Measurements from ENCODE around the gene POU2AF1.

Gene POU2AF1

DNA sequence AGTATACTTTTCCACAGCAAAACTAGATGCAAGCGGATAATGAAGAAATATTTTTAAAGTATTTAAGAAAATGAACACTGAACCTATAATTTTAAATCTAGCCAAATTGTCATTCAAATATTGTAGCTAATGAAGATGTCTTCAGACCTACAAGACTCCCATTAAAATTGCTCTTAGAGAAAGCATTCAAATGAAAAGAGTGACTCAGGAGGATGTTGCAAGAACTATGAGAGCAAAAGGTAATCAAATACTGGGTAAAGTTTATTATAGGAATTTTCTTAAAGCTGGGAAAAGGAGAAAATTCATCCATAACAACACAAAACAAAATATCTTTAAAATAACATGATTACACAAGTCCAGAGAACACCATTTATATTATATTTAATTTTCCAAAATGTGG lies 5.4 kb upstream of the POU2AF1 start:
- no peak for DNase-seq

DNA sequence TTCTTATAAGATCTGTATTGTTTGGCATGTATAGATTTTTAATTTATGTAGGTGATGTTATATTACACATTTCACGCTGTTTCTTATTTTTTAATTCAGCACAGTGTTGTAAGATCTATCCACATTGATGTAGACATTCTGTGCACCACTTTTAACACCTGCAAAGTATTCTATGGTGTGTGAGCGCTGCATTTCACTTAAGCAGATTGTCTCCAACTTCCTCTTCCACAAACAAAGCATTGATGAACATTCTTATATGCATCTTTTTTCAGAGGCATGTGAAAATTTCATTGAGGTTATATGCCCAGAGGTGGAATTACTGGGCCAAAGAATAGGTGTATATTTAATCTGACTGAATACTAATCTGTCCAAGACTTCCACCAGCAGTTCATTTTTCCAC lies 3.4 kb upstream of the POU2AF1 start:
- DNase-seq, result no peak

DNA sequence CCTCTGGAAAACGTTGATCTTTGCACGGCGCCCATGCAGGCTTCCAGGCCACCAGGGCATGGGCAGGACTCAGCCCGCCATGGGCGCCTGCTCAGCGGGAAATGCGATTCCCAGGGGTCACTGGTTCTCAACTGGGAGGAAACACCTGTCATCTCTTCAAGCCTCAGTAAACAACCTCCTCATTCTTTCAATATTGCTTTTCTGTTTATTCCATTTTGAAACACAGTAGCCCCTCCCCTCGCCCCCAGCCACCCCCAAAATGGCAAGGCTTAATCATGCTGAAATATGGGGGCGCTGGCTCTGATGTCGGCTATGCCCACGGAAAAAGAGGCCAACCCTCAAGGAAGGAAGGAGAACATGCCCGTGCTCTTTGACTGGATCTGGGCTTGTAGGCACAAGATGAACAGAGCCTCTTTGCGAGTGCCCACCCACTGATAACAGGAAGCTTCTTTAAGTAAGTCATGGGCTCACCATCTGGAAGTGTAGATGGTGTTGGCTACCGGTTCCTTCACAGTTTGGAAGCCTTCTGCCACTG lies 594 bp upstream of the POU2AF1 start:
- DNase-seq, result peak; percentile 21

DNA sequence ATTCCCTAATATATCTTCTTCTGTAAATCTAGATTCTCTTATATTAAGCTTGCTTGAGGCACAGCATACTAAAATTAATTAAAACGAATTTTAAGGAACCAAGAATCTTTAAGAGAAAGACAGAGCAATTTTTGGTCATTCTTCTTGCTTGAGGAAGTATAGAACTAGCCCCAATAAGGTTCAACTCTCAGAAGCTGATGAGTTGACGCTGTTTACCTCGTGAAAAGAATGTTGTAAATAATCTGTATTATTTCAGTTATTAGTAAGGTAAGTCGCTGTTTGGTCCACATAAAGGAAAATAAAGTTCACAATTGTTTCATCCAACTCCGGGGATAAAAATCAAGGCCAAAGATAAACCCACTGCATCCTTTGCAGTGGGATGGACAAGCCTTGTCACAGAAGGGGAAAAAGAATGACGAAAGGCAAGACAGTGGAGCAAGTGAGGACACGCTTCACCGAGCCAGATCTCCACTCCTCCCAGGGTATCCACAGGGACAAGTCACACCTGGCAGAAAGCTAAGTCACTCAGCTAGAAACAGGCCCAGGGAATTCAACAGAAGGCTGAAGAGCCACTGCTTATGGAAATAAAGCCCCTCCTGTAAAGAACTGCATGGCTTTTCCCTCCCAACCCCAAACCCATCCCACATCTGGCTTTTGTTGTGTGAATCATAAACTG lies 752 bp downstream of the POU2AF1 start:
- DNase-seq, result no peak

GRCh38 chr11:111376181-111376871 lies 2.7 kb downstream of the POU2AF1 start:
- no peak for DNase-seq

DNA sequence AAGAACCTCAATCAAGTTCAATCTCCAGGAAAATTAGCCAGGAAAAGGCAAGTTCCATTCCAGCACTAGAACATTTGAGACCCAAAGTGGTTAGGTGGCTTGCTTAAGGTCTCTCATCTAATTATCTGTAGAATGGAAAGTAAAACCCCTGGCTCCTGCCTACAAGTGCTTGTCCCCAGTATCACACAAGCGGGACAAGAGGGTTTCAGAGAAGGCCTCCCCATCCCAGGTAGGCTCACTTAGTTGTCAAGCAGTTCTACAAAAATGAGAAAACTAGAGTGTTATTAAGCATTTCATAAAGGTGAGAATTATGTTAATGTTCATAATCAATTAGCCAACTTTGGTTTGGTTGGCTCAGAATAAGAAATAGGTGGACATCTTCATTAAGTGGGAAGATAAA lies 5.5 kb downstream of the POU2AF1 start:
- DNase-seq, result no peak

DNA sequence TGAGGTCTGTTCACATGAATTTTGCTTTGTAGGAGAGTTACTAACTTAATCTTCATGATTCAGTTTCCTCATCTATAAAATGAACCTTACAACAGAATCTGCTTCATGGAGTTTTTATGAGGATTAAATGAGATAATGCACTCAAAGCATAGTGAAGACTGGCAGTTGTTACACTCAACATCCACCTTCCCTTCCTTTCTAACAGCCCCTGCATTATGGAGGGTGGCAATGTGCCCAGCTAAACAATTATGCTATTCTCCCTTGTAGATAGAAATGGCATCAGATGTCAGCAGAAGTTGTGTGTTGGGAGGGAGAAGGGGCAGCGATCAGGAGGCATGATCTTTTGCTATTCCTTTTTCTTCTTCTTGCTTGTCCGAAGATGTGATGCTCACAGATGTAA lies 6.5 kb downstream of the POU2AF1 start:
- no peak for DNase-seq

DNA sequence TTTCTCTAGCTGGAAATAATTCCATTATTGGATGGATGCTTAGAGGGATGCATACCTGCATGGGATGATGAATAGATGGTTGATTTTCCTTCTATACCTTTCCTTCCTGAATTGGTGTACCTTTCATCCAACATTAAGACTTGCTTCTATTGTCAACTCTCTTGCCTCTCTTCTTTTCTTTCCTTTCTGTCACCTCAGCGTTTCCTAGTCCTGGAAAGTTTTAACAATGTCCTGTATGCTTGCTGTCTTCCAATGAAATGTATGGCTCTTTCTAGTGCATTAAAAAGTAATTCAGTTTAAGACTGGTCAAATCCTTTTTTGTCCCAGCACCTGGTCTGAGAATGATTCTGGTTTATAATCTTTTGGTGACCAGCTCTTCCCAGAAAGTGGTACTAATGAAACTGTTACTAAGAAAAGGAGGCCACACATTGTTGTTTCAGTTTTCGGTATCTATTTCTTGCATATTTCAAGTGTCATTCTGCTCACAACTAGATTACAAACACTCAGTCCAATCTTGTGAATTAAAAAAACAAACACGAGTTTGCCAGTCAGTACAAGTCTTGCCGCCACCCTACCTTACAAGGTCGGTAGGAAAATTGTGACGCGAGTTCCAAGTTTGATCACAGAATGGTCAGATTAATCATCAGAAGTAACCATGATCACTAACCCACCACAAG lies 8.0 kb downstream of the POU2AF1 start:
- DNase-seq, result no peak

DNA sequence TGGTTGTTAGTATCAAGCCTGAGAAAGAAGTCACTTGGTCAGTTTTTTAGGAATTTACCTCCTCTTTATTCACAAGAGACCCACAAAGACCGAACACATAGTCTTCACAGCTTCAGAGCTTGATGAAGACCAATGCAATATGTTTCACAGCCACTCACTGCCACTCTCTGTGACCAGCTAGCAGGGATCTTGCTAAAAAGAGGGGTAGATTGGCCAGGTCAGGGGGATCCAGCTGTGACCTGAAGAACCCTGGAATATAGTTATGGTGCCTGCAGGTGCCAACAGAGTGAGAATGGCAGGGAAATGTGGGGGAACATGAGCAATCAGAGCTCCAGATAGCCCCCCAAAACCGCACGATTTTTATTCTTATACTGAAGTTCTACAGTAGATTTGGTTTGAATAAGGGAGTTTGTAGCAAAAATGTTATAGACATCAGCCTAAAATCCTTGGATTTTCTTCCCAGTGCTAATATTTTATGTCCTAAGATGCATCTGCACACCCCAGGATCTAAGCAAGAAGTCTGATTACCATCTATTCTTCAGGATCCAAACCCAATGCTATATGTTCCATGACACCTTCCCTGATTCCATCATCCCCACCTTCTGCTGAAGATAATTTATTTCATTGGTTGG lies 8.7 kb downstream of the POU2AF1 start:
- no peak for DNase-seq

- DNase-seq, result no peak
These were observed 10.9 kb downstream of the POU2AF1 start for GRCh38 chr11:111368285-111368560.

GRCh38 chr11:111367411-111368284 lies 11.4 kb downstream of the POU2AF1 start:
- no peak for DNase-seq

GRCh38 chr11:111366560-111367410 lies 12.3 kb downstream of the POU2AF1 start:
- no peak for DNase-seq

- no peak for DNase-seq
These were observed 13.1 kb downstream of the POU2AF1 start for GRCh38 chr11:111365722-111366559.

GRCh38 chr11:111364503-111364902 lies 14.6 kb downstream of the POU2AF1 start:
- DNase-seq, result no peak

DNA sequence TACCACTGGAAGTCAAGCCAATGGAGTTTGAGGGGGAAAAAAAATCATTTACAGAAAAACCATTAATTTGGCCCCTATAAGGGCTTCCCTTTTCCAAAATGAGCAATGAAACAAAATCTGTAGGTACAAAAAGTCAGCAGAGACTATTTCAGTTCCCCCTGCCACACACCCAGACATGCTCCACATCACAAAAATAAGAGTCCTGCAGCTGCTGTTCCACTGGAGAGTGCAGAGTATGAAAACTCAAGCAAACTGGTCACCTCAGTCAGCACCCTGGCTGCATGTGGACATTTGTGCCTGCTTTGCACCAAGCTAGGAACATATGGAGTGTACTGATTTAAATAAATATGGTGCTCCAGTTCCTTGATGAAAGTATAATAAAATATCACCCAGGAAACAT lies 15.1 kb downstream of the POU2AF1 start:
- DNase-seq, result no peak

DNA sequence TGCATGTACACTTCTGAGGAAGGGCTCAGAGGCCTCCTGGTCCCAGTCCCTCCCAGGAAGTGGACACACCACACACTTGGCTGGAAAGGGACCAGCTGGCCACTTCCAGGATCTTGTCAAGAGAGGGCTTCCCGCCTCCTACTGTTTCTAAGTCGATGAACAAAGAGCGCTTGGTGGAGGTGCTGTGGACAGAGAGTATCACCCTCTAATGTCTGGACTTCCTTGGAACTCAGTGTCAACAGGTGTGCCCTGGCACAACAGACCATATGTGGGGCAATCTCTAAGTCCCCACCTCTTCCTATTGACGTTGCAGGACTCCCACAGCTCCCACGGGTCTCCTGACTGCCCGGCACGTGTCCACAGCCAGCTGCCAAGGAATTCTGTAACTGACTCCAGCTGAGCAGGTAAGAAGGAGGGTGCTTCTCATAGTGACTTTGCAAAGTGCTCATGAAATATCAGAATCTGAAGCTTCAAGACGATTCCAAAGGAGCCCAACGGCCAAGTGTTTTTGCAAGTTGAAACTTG lies 16.1 kb downstream of the POU2AF1 start:
- DNase-seq, result no peak

- no peak for DNase-seq
These were observed 17.2 kb downstream of the POU2AF1 start for GRCh38 chr11:111361874-111362273.

- no peak for DNase-seq
These were observed 17.8 kb downstream of the POU2AF1 start for GRCh38 chr11:111361052-111361801.

DNA sequence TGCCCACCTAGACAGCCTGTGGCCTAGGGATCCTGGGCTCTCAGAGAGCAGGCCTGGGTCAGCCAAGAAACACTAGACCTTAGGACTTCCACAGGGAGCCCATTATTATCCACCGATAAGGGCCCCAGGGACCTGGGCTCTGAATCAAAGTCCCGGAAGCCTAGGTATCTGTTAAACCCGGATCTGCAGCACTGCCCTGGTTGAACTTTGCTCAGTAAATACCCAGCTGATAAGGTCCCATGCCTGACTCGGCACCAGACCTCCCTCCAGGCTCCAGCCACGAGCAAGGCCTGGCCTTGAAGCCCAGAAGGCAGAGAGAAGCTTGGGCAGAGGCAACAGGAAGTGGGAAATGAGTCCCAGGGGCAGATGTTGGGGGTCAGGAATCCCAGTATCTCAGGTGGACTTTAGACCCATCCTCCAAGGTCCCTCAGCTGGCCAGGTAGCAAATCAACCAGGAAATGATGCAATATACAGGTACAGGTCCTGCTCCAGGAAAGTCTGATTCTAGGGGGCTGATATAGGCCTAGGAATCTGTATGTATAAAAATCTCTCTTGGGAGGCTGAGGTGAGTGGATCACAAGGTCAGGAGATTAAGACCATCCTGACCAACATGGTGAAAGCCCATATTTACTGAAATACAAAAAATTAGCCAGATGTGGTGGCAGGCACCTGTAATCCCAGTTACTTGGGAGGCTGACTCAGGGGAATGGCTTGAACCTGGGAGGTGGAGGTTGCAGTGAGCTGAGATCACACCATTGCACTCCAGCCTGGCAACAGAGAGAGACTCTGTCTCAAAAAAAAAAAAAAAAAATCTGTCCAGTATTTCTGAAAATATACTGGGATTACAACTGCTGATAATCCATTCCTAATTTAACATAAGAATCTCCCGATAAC lies 18.7 kb downstream of the POU2AF1 start:
- no peak for DNase-seq

Data from stimulated activated CD4-positive, alpha-beta T cell treated with anti-CD3 and anti-CD28 coated beads, Interleukin-4, amount 100 ng/mL, for 1 hour (primary cell).